GM18867 (cell line): ENCODE results near the gene CNTNAP2.

Source experiments
- ATAC-seq: cut with Tn5 transposase; IDR thresholded peaks from one replicate; pipeline ENCODE4 v1.9.1; 2021; ENCODE audit warnings: mild to moderate bottlenecking, moderate library complexity; ENCODE audit not compliant: unreplicated experiment

CNTNAP2 gene

DNA sequence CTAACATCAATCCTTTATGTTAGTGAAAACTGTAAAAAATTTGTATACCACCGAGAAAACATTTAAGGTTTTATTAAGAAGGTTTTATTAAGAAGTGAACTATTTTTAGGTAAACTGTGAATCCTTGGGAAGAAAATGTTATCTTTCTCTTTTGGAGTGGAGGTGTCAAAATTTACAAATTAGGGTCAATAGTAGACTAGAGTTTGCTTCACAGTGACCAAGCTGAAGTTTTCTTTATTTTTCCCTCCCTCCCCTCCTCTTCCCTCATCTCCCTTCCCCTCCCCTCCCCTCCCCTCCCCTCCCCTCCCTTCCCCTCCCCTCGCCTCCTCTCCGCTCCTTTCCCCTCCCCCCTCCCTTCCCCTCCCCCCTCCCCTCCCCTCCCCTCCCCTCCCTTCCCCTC lies 168.8 kb downstream of the CNTNAP2 start:
- ATAC-seq = no peak

DNA sequence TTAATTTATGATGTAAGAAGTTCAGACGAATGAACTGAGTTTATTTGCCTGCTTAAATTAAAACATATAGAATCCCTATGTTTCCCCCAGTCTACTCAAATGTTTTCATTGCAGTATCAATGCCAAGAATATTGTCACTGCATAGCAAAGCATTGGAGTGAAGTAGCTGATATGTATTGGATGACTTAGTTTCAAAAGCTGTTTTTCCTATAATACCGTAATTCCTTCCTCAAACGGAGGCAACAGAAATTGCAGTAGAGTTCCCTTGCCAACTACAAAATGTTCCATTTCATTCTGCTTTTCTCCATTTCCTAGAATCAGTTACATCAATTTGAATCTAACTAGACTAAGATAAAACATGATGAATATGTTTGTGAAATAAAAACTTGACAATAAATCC lies 174.1 kb downstream of the CNTNAP2 start:
- ATAC-seq = no peak

DNA sequence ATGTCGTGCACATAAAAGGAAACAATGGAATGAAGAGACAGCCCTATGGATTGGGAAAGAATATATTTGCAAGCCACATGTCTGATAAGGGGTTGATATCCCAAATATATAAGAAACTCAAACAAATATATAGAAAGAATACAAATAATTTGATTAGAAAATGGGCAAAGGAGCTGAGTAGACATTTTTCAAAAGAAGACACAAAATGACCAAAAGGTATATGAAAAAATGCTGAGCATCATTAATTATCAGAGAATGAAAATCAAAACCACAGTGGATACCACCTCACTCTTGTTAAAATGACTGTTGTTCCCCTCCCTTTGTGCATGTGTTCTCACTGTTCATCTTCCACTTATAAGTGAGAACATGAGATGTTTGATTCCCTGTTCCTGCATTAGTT lies 175.3 kb downstream of the CNTNAP2 start:
- no peak for ATAC-seq

DNA sequence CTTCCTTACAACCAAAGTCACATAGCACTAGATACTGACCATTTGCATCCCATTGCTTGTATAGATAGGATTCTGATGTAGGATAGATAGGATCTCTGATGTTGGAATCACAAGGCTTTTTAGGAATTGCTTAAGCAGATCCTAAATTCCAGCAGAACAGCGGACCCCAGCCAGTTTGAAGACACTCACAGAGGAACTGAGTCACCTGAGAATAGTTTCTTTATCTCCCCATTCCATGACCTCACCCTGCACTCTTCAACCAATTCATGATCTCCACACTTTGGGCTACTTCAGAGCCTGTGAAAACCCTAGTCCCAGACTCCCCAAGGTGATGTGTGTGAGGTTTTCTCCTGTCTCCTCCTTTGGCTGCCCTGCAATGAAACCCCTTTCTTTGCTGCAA lies 179.4 kb downstream of the CNTNAP2 start:
- ATAC-seq = no peak

DNA sequence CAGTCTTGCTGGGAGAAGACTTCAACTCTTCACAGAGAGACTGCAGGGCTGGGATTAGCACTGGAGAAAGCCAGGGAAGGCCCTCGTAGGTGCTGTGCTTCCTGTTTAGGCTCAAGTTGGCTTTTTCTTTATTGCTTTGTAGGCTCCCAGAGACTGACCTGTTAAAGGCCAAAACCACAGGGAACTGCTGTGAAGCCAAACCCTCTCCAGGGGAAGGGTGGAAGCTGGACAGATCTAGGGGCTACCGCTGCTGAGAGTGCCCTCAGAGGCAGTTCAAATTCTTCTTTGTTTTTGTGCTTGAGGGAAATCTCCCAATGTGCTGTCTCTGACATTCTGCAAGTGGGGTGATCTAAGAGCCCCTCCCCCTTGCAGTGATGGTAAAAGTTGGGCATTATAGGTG lies 198.4 kb downstream of the CNTNAP2 start:
- no peak for ATAC-seq

DNA sequence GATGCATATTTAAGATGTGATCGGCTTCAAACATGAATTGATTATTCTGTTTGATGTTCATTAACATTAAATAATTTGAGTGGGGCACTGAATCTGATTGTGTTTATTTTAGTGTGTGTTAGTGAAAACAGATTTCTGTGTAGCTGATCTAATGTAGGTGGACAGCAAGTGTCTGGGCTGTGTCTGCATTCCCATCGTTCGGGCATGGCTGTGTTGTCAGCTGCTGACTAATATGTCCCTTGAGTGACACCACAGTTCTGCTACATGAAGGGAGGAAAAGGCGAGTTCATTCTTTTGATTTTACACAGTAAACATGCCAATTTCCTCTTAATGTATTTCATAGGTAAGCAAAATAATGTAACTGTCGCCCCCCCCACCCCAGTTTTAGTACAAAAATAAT lies 203.0 kb downstream of the CNTNAP2 start:
- no peak for ATAC-seq

DNA sequence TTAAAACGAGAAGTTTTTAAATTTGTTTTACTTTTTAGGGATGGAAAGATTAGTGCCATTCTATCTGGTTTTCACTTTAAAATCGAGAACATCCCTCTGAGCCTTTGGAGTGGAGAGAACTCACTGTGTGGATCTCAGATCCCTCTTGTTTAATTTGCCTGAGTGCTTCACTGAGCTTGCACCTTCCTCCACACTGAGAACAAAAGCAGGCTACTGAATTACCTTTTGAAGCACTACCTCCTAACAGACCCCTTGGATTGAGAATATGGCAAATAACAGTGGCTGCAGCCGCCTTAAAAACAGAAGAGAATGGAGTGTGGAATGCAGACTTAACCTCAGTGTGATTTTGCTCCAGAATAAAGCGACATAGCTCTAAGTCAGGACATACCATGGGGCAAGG lies 204.7 kb downstream of the CNTNAP2 start:
- ATAC-seq = no peak

DNA sequence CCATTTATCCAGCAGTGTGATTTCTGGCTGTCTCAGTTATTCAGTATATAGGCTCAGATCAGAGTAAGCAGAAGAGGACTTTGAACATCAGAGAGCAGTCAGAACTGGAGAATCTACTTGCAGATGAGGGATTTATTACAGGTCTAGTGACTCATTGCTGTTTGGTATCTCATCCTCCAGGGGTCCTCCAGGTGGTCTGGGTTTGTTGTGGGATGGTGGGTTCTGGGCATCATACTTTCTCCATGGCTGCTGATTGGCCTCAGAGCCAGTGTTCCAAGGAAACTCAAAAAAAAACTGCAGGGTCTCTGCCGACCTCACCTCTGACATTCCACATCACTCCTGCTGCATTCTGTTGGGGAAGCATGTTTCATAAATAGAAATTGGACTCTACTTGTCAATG lies 214.8 kb downstream of the CNTNAP2 start:
- ATAC-seq = no peak

DNA sequence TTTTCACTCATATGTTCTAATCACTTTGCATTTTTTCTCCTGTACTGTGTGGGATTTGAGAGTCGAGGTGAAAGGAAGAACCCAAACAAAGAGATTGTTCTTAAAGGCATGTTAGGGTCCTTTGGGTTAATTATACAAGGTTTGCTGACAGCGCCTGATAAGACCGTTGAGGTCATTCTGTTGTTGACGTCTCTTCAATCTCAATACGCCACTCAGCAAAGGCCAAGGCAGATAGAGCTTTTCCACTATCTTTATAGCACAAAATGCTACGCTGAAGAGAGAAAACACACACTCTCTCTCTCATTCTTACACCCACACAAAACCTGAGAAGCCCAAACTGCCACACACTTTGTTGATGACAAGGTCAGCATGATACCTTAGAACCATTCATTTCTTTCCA lies 228.7 kb downstream of the CNTNAP2 start:
- ATAC-seq = no peak

DNA sequence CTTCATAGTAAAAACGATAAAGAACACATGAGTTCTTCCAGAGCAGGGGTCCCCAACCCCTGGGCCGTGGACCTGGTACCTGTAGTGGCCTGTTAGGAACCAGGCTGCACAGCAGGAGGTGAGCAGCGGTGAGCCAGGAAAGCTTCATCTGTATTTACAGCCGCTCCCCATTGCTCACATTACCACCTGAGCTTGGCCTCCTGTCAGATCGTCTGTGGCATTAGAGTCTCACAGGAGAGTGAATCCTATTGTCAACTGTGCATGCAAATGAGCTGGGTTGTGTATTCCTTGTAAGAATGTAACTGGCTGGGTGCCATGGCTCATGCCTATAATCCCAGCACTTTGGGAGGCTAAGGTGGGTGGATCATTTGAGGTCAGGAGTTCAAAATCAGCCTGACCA lies 229.5 kb downstream of the CNTNAP2 start:
- no peak for ATAC-seq

DNA sequence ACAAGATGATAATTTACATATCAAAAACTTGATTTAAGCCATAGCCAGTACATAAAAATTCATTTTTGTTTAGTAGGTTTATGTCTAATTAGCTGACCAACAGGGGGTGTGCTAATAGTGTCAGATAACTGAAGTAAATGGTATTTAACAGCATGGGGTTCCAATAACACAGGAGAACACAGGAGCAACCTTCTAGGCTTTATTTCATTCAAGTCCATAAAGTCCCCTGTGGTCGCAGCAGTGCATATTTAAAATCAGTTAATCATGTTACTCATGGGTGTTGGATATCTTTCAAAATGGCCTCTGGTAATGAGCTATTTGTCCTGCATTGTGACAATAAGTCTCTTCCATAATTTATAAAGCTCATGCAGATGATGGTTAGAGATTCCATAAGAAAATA lies 238.6 kb downstream of the CNTNAP2 start:
- ATAC-seq = no peak

DNA sequence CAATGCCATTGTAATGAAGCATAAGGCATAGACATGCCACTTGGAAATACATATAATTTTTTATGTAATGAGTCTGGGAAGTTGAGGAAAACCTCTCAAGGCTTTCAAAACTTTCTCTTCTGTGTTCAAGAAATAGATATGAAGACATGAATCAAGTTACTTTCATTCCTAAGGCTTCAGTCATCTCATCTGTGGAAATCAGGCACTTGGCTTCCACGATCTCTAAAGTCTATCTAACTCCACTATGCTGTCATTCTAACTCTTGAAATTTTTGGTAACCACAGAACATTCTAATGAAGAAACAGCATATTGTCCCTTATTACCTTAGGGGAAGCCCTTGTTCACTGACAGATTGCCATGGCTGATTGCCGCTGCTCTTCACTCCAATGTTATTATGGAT lies 242.6 kb downstream of the CNTNAP2 start:
- ATAC-seq = no peak

DNA sequence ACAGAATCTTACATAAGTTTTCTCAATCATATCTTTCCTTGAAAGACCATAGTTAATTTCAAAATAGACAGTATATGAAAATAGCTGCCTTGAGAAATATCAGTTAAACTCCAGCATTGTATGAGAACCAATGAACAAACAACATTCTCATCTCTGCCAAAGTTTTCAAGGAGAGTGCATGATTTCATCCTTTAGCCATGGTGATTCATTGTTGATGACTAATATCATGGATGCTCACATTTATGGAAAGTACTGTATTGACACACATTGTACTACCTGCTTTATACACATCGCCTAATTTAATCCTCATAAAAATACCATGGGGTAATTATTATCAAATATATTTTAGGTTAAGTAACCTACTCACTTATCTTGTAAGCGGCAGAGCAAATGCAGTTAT lies 250.3 kb downstream of the CNTNAP2 start:
- ATAC-seq = no peak

DNA sequence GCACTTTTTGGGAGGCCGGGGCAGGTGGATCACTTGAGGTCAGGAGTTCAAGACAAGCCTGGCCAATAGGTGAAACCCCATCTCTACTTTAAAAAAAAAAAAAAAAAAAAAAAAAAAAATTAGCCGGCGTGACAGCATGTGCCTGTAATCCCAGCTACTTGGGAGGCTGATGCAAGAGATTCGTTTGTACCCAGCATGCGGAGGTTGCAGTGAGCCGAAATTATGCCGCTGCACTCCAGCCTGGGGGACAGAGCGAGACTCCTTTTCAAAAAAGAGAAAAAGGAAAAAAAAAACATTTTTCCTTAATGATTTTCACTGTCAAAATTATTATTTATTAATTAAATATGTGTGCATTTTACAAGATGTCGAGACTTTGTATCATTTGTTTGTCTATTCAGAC lies 253.6 kb downstream of the CNTNAP2 start:
- ATAC-seq = no peak

DNA sequence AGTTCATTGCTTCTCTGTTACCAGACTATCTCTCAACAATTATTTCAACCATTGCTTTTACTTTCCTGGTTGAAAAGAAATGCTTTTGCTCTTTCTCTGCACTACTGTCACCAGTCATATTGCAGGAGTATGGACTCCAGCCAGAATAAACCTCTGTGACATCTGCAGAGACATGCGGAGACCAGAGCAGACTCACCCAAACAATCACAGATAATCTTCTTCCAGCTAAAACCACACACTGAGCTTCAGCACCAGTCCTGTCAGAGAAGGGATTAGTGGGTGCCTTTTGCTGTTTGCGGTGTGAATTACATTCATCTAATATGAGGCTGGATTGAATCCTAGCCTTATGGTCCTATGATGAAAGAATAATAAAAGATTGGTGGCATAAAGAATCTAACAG lies 258.6 kb downstream of the CNTNAP2 start:
- ATAC-seq = no peak

DNA sequence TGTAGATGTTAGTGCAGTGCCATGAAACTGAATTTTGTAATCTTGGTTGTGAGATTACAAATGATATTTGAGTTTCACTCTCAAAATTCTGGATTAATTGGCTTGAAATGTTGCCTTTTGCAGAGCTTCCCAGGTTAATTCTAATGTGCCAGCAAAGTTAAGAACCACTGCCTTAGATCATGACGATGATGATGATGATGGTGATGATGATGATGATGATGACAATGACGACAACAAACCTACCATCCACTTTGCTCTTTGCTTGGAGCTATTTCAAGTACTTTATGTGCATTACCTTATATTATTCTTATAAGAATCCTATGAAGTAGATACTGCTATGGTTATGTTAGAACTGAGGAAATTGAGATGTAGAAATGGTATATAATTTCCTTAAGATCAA lies 261.6 kb downstream of the CNTNAP2 start:
- ATAC-seq = no peak

DNA sequence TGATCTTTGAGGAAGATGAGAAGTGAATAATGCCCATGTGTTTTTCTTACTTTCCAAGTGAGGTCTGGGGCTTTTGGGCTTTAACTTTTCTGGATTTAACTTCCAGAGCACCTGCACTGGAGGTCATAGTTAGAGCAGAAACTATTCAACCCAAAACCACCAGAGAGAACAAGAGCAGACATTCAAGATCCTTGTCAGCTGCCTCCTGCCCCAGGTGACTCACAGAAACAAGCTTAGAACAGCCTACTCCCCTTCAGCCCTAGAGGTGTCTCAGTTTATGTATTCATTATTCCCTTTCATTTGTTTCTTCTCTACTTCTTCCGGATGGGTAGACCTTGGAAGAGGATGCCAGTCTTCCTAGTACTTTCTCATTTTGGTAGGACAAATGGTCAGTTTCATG lies 270.5 kb downstream of the CNTNAP2 start:
- ATAC-seq = no peak

DNA sequence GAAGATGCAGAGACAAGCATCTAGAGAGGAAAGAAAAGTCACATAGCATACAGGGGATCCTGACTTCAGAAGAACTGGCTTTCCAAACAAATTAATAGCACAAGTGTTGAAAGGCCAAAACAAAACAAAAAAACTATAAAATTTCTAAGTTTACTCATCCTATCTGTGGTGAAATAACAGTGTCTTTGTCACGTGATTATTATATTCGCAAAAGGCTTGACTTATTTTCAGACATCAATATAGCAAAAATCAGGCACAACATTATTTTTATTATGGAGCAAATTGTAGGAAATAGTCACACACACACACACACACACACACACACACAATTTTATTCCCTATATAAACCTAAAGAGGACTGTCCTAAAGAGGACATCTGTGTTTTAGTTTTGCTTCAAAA lies 272.3 kb downstream of the CNTNAP2 start:
- ATAC-seq = no peak

DNA sequence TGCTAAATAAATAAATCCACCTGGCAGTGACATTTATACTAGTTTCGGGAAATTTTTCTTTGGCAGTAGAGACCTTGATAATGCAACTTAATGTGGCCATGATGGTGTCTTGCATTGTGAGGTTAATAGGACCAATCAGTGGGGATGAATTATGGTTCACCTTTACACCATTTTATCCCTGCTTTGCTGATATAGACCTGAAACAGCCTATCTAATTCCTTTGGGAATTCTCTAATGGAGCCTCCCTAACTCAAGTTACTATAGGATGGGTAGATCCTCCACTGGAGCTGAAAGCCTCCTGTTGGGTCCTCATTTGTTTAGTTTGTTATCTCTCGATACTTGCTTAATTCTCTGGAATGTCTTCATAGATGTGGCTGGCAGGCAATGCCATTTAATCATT lies 276.7 kb downstream of the CNTNAP2 start:
- no peak for ATAC-seq

DNA sequence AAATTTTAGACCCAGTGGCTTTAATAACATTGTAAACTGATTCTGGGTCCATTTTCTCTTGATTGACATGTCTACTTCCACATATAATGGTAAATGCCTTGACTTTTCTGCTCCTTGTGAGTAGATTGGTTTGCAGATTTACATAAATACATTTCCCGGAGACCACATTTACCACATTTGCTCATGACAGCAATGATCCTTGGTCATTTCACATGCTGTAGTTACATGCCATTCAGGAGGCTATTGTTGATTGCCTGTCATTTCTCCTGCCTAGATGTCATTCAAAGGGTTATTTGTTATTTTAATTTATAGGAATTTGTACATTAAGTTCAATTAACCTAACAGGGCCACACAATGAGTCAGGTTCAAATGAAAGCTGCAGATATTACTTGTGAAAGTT lies 280.5 kb downstream of the CNTNAP2 start:
- no peak for ATAC-seq

DNA sequence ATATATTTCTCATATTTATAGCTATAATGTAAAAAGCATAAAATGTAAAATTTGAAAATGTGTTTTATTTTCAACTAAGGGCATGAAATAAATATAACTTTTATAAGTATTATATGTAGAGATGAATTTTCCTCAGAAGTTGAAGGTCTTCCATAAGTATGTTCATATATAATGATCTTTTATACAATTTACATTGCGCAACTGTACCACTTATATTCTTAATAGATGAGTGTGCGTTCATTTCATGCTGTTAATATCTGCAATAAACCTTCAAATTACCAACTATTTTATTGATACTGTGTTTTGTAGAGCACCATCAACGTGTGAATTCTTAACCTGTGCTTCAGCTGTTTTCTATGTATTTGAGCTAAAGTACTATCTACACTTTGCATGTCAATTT lies 285.3 kb downstream of the CNTNAP2 start:
- ATAC-seq = no peak

DNA sequence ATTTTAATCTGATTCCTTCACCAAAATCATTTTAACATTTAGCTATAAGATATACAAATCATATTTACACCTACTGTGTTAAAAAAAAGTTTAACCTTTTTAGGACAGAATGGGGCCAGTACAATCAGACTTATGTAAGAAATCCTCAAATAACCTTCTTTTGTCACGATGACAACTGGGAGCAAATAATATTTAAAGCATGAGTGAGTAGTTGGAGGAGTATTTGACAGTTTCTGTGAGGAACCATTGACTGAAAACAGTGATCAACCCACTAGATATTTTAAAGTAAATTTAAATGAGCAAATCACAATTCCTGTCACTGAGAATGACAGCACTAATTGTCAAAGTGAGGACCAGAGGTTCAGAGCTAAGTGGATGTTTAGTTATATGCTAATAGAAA lies 289.1 kb downstream of the CNTNAP2 start:
- ATAC-seq = no peak

DNA sequence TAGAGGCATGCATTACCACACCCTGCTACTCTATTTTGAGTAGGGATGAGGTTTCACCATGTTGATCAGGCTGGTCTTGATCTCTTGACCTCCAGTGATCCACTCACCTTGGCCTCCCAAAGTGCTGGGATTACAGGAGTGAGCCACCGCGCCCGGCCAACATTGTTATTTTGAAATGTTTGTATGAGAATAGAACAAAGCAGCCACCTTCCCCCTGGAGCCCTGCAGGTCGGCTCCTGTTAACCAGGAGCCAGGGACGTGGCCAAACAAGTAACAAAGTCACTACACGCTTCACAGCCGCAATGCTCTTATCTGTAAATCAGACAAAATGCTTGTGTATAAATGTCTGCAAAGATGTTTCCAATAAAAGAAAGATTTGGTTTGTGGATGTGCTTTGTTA lies 295.4 kb downstream of the CNTNAP2 start:
- ATAC-seq = no peak

DNA sequence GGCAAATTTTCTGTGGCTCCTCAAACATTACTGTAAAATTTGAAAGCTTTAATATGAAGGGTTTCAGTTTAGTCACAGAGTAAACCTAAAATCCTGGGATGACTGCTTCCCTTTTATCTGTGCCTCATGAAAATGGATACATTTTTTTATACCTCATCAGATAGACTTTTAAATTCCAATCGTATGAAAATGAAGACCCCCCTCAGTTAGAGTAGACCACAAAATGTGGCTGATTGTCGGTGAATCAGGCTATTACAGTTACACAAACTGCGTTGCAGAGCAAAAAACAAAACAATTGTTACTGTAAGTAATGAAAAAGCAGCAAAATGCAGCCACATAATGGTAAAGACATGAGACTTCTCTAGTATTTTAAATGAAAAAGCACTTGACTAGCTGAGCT lies 296.2 kb downstream of the CNTNAP2 start:
- ATAC-seq = no peak
